CD4-positive, alpha-beta T cell treated with Interleukin-17A for 4 hours (primary cell): ENCODE measurements around the gene TCERG1L.

Experiments
- DNase-seq: peaks from one replicate; pipeline ENCODE4 v3.0.0-alpha.2; 2020; ENCODE audit warnings: mixed read lengths

TCERG1L gene

GRCh38 chr10:131314799-131315198 is 3.3 kb upstream of the TCERG1L start:
- no peak for DNase-seq

GRCh38 chr10:131314148-131314547 is 2.6 kb upstream of the TCERG1L start:
- DNase-seq: no peak

- no peak for DNase-seq
Measured at GRCh38 chr10:131313377-131313776, 1.9 kb upstream of the TCERG1L start.

GRCh38 chr10:131312478-131312836 is 936 bp upstream of the TCERG1L start:
- no peak for DNase-seq

GRCh38 chr10:131311402-131311660 is 190 bp downstream of the TCERG1L start:
- no peak for DNase-seq

- no peak for DNase-seq
Measured at GRCh38 chr10:131310551-131311401, 745 bp downstream of the TCERG1L start.

GRCh38 chr10:131310142-131310541 is 1.4 kb downstream of the TCERG1L start:
- DNase-seq: no peak

- DNase-seq: no peak
Measured at GRCh38 chr10:131300508-131300907, 11.0 kb downstream of the TCERG1L start.

GRCh38 chr10:131290781-131291180 is 20.7 kb downstream of the TCERG1L start:
- no peak for DNase-seq

GRCh38 chr10:131288648-131289047 is 22.9 kb downstream of the TCERG1L start:
- no peak for DNase-seq

GRCh38 chr10:131282961-131283360 is 28.6 kb downstream of the TCERG1L start:
- DNase-seq: no peak

GRCh38 chr10:131280101-131280500 is 31.4 kb downstream of the TCERG1L start:
- DNase-seq: no peak

- DNase-seq: no peak
Measured at GRCh38 chr10:131279516-131279915, 32.0 kb downstream of the TCERG1L start.

GRCh38 chr10:131277969-131278368 is 33.6 kb downstream of the TCERG1L start:
- DNase-seq: no peak

- DNase-seq: no peak
Measured at GRCh38 chr10:131277278-131277677, 34.2 kb downstream of the TCERG1L start.

GRCh38 chr10:131275691-131276090 is 35.8 kb downstream of the TCERG1L start:
- no peak for DNase-seq

- DNase-seq: no peak
Measured at GRCh38 chr10:131274883-131275282, 36.6 kb downstream of the TCERG1L start.

- DNase-seq: no peak
Measured at GRCh38 chr10:131274133-131274880, 37.2 kb downstream of the TCERG1L start.

- no peak for DNase-seq
Measured at GRCh38 chr10:131273476-131273875, 38.0 kb downstream of the TCERG1L start.

- no peak for DNase-seq
Measured at GRCh38 chr10:131272897-131273451, 38.5 kb downstream of the TCERG1L start.

- no peak for DNase-seq
Measured at GRCh38 chr10:131271966-131272365, 39.6 kb downstream of the TCERG1L start.

- no peak for DNase-seq
Measured at GRCh38 chr10:131271195-131271880, 40.2 kb downstream of the TCERG1L start.

GRCh38 chr10:131270461-131271190 is 40.9 kb downstream of the TCERG1L start:
- DNase-seq: no peak
